K562 (cell line): ENCODE data around the gene SRSF1. TPM values are rescaled to one million over a fixed set of nuclear protein-coding genes. Genes with fewer than 3 reads are reported as not detected.

ENCODE experiments used
- ATAC-seq: fragments of 200-7000 bp; cut with Tn5 transposase; 3 replicates; pipeline ENCODE4 v1.9.1; 2020; ENCODE audit warnings: moderate library complexity
- BruUV-seq: library from RNA; stranded (reverse); fragments of 400-500 nt; replicated peaks from 2 replicates; lab custom pipeline; 2021; lab: Mats Ljungman, UMichigan
- CTCF ChIA-PET: fragments of 300-600 bp; formaldehyde crosslinking; extraction: SDS; loops from one replicate; lab custom pipeline; 2021; ENCODE audit warnings: low intra/inter-chr PET ratio; lab: Yijun Ruan, JAX
- POLR2A ChIA-PET: fragments of 300-600, 350-650 bp; sonication (Branson Sonifier 250); formaldehyde crosslinking; extraction: SDS; loops from one replicate; lab custom pipeline; 2021; ENCODE audit warnings: antibody characterized with exemption, inconsistent platforms; lab: Yijun Ruan, JAX
- DNase-seq, 4 experiments: peaks; one replicate each; pipeline versions ENCODE4 v3.0.0 to v3.0.0-alpha.2; 2011 to 2018; ENCODE audit warnings: low spot score in 3 of 4, mixed read lengths in 3 of 4; ENCODE audit errors: extremely low read depth in 1 of 4
- FAIRE-seq: peaks from 2 replicates; lab custom pipeline; 2011; peaks lifted over from hg19 to GRCh38; lab: Jason Lieb, UNC
- H2AFZ ChIP-seq: 2 replicates; pipeline ENCODE4 v1.6.0; 2011; ENCODE audit warnings: low read depth, low read length, control low read depth, inconsistent platforms
- H3K27ac ChIP-seq: fragments of 200-600 bp; 3 replicates; pipeline ENCODE4 v1.8.0; 2011; ENCODE audit warnings: low read depth, mild to moderate bottlenecking, control low read depth, inconsistent platforms, low read length, moderate library complexity, mixed read lengths; ENCODE audit errors: extremely low read depth
- H3K27me3 ChIP-seq, 2 experiments: fragments of 300-600 bp in 1 of 2; 2 replicates in 1 of 2; 3 replicates in 1 of 2; pipeline versions ENCODE4 v1.6.0 to v1.8.0; 2011; ENCODE audit warnings: inconsistent platforms in 2 of 2, low read length in 2 of 2, mild to moderate bottlenecking in 1 of 2, mixed read lengths in 1 of 2, moderate library complexity in 1 of 2; ENCODE audit not compliant: control insufficient read depth in 2 of 2, insufficient read depth in 2 of 2
- H3K36me3 ChIP-seq: fragments of 300-600 bp; 3 replicates; pipeline ENCODE4 v1.8.0; 2011; ENCODE audit warnings: mild to moderate bottlenecking, low read length, inconsistent platforms; ENCODE audit not compliant: control insufficient read depth, insufficient read depth
- H3K4me1 ChIP-seq, 2 experiments: fragments of 200-600 bp in 1 of 2; replicated peaks in 1 of 2; 2 replicates in 1 of 2; 3 replicates in 1 of 2; pipeline versions ENCODE4 v1.5.1 to v1.8.0; 2011; ENCODE audit warnings: inconsistent platforms in 2 of 2, low read length in 2 of 2, mild to moderate bottlenecking in 1 of 2, mixed read lengths in 1 of 2, moderate library complexity in 1 of 2; ENCODE audit not compliant: control insufficient read depth in 2 of 2, insufficient read depth in 2 of 2
- H3K4me2 ChIP-seq: 2 replicates; pipeline ENCODE4 v1.6.1; 2011; ENCODE audit warnings: low read length, control low read depth, inconsistent platforms, mixed read lengths; ENCODE audit not compliant: insufficient read depth
- H3K4me3 ChIP-seq: fragments of 200-600 bp; sonication (generic), shearing (Covaris generic); 2 replicates; pipeline ENCODE4 v1.5.1; 2016; ENCODE audit warnings: control low read depth, inconsistent platforms
- H3K79me2 ChIP-seq: fragments of 200-600 bp; 3 replicates; pipeline ENCODE4 v1.8.0; 2011; ENCODE audit warnings: low read length, inconsistent platforms; ENCODE audit not compliant: control insufficient read depth, insufficient read depth
- H3K9ac ChIP-seq, 2 experiments: 2 replicates each; pipeline versions ENCODE4 v1.6.0 to v1.6.1; 2011; ENCODE audit warnings: low read depth in 2 of 2, low read length in 2 of 2, control low read depth in 1 of 2, inconsistent platforms in 1 of 2, mild to moderate bottlenecking in 1 of 2, mixed read lengths in 1 of 2; ENCODE audit not compliant: insufficient read depth in 1 of 2
- H3K9me1 ChIP-seq: one replicate; pipeline ENCODE4 v1.6.0; 2011; ENCODE audit warnings: inconsistent platforms, mild to moderate bottlenecking, low read length, moderate library complexity; ENCODE audit not compliant: control insufficient read depth, insufficient read depth
- H3K9me3 ChIP-seq: replicated peaks from 2 replicates; pipeline ENCODE4 v1.5.1; 2011; ENCODE audit warnings: low read depth, low read length, inconsistent platforms; ENCODE audit not compliant: control insufficient read depth, insufficient read depth
- H4K20me1 ChIP-seq: replicated peaks from 2 replicates; pipeline ENCODE4 v1.6.1; 2011; ENCODE audit warnings: low read length, inconsistent platforms, mixed read lengths; ENCODE audit not compliant: control insufficient read depth, insufficient read depth
- CBFB ChIP-seq: sonication (generic); formaldehyde crosslinking; IDR thresholded peaks from 2 replicates; pipeline ENCODE4 v1.4.0; 2020; ENCODE audit warnings: mild to moderate bottlenecking, missing genetic modification reagents
- CBX2 ChIP-seq: fragments of 200-600 bp; sonication (generic); IDR thresholded peaks from one replicate; pipeline ENCODE4 v1.6.1; 2012; ENCODE audit warnings: mild to moderate bottlenecking, low read length, inconsistent platforms; ENCODE audit not compliant: insufficient read depth, poor library complexity, severe bottlenecking
- EGR1 ChIP-seq: fragments of 450-650 bp; conservative IDR thresholded peaks from 2 replicates; pipeline ENCODE4 v1.6.1; 2017; ENCODE audit warnings: mild to moderate bottlenecking
- ELF1 ChIP-seq: fragments of 200-800 bp; sonication (Bioruptor generic); IDR thresholded peaks from 2 replicates; pipeline ENCODE4 v1.6.1; 2016; ENCODE audit warnings: missing genetic modification characterization, missing compliant biosample characterization
- FOXJ2 ChIP-seq: fragments of 200-800 bp; sonication (Bioruptor generic); IDR thresholded peaks from 2 replicates; pipeline ENCODE4 v1.6.1; 2016; ENCODE audit warnings: missing genetic modification characterization, missing compliant biosample characterization
- HMGXB4 ChIP-seq: sonication (generic); formaldehyde crosslinking; IDR thresholded peaks from 2 replicates; pipeline ENCODE4 v1.8.1; 2023; ENCODE audit warnings: mild to moderate bottlenecking, missing genetic modification reagents
- KDM1A ChIP-seq, 2 experiments: fragments of 450-650 bp; IDR thresholded peaks; 2 replicates each; pipeline ENCODE4 v1.6.1; 2016; ENCODE audit warnings: mild to moderate bottlenecking in 2 of 2
- NR2F6 ChIP-seq: fragments of 450-650 bp; formaldehyde crosslinking; IDR thresholded peaks from 2 replicates; pipeline ENCODE4 v1.4.0; 2020; ENCODE audit warnings: mild to moderate bottlenecking
- RBM34 ChIP-seq: fragments of 200-400 bp; formaldehyde crosslinking; IDR thresholded peaks from 2 replicates; pipeline ENCODE4 v1.6.1; 2018; ENCODE audit warnings: low read length, borderline replicate concordance; ENCODE audit not compliant: insufficient read depth
- SIN3A ChIP-seq, 2 experiments: fragments of 150-350 bp in 1 of 2; IDR thresholded peaks; 2 replicates each; pipeline ENCODE4 v1.6.1; 2011 to 2016; ENCODE audit warnings: borderline replicate concordance in 2 of 2, low read depth in 2 of 2, low read length in 2 of 2, mild to moderate bottlenecking in 2 of 2, moderate library complexity in 2 of 2; ENCODE audit not compliant: control insufficient read depth in 1 of 2
- SIX5 ChIP-seq, 2 experiments: IDR thresholded peaks; 2 replicates each; pipeline ENCODE4 v1.6.1; 2011; ENCODE audit warnings: low read length in 2 of 2, borderline replicate concordance in 1 of 2, low read depth in 1 of 2, mild to moderate bottlenecking in 1 of 2, moderate library complexity in 1 of 2; ENCODE audit not compliant: insufficient read depth in 1 of 2
- TFE3 ChIP-seq: fragments of 450-650 bp; formaldehyde crosslinking; IDR thresholded peaks from 2 replicates; pipeline ENCODE4 v1.4.0; 2020; ENCODE audit warnings: mild to moderate bottlenecking, mixed read lengths
- THAP7 ChIP-seq: fragments of 250-450 bp; sonication (Bioruptor Pico); IDR thresholded peaks from 2 replicates; pipeline ENCODE4 v1.5.0; 2021
- UBTF ChIP-seq, 2 experiments: IDR thresholded peaks; 2 replicates each; pipeline ENCODE4 v1.6.1; 2012; ENCODE audit warnings: improper control_type of control experiment in 2 of 2, low read depth in 2 of 2, low read length in 2 of 2, borderline replicate concordance in 1 of 2
- ZNF12 ChIP-seq: sonication (generic); formaldehyde crosslinking; IDR thresholded peaks from 2 replicates; pipeline ENCODE4 v1.4.0; 2020; ENCODE audit warnings: mild to moderate bottlenecking, missing genetic modification reagents
- ZNF766 ChIP-seq: fragments of 200-800 bp; sonication (Bioruptor generic); conservative IDR thresholded peaks from 2 replicates; pipeline ENCODE4 v1.6.1; 2016; ENCODE audit warnings: missing genetic modification characterization, missing compliant biosample characterization
- WGBS: fragments of 100-300 bp; shearing (Covaris generic); methylation state at CpG from one replicate; pipeline ENCODE4 v1.1.6; 2016; ENCODE audit warnings: low coverage, mixed read lengths; ENCODE audit not compliant: insufficient coverage; ENCODE audit errors: missing lambda C conversion rate; 5-methylcytosine and 5-hydroxymethylcytosine counted together
- in situ Hi-C: fragments of 300-500 bp; cut with MboI; formaldehyde crosslinking; loops from 4 replicates; pipeline ENCODE4 v1.15.0; 2018; ENCODE audit warnings: inconsistent platforms, mixed read lengths
- intact Hi-C: fragments of 100-400 bp; cut with micrococcal nuclease; formaldehyde crosslinking; loops from 2 replicates; pipeline ENCODE4 v1.14.2; 2022
- polyA plus RNA-seq, 8 experiments: library from polyadenylated mRNA; depleted of rRNA in 4 of 8; stranded (reverse) in 5 of 8; unstranded in 3 of 8; fragments of >200 nt; fragmentation: Nextera tagmentation in 2 of 8; fragmentation: Illumina TruSeq in 1 of 8; extraction: Ambion mirVana in 2 of 8; extraction: Trizol in 1 of 8; gene quantifications; 2 replicates each; pipeline versions ENCODE4 v1.2.1 to v1.2.3, GENCODE V29; 2011 to 2014; ENCODE audit warnings: inconsistent platforms in 1 of 8, missing spikeins in 1 of 8
- total RNA-seq, 7 experiments: library from RNA; depleted of rRNA in 6 of 7; stranded (reverse); fragments of >200 nt in 6 of 7; fragmentation: Illumina TruSeq in 2 of 7; extraction: Trizol in 2 of 7; gene quantifications; 2 replicates each; pipeline versions ENCODE4 v1.2.1 to v1.2.3, GENCODE V29; 2011 to 2021; ENCODE audit warnings: low replicate concordance in 1 of 7

SRSF1 gene
- total and polyA plus RNA-seq, 9 of the 15 experiments (the other 6 are each of a cell fraction or from before 2014, with no cell fraction given), result 77.8 to 559 (median 442) TPM

- ChIA-PET POLR2A (no interaction called here), CTCF (no interaction called here)
- intact Hi-C loops, result no loop called here
- ATAC-seq, result no peak
- H3K4me3 ChIP-seq, result no peak overlapping the region
- H4K20me1 ChIP-seq, result no peaks in the 10 kb centered on the region
- H3K4me1 ChIP-seq, result peaks cover 0 to 13% of the 10 kb centered on the region in 2 experiments; a peak in 3 of 5 replicates
- H3K27ac ChIP-seq, result no peak overlapping the region
- no peaks in the 10 kb centered on the region for H3K79me2 ChIP-seq
- no peak overlapping the region for H3K9ac ChIP-seq
- H3K27me3 ChIP-seq, result peaks cover 36 to 62% of the 10 kb centered on the region in 2 experiments
- no peak overlapping the region for H3K4me2 ChIP-seq
- TF ChIP-seq CBFB (no peak), EGR1 (no peak), SIX5 (IDR thresholded peaks at IDR 0.05; ENCODE audit: borderline replicate concordance in 1 of 2, insufficient read depth in 1 of 2, low read depth in 1 of 2, low read length in 2 of 2) (no peak), UBTF (IDR thresholded peaks at IDR 0.05; ENCODE audit: borderline replicate concordance in 1 of 2, low read depth in 2 of 2, low read length in 2 of 2) (no peak), NR2F6 (CRISPR knock-in tag) (no peak), ELF1 (tag) (no peak), CBX2 (no peak), THAP7 (CRISPR knock-in tag) (no peak), ZNF766 (CRISPR knock-in tag) (no peak), KDM1A (IDR thresholded peaks at IDR 0.05) (no peak), ZNF12 (CRISPR knock-in tag) (no peak), FOXJ2 (tag) (no peak), HMGXB4 (CRISPR knock-in tag) (no peak), TFE3 (CRISPR knock-in tag) (no peak), RBM34 (no peak), SIN3A (IDR thresholded peaks at IDR 0.05; ENCODE audit: borderline replicate concordance in 2 of 2, control insufficient read depth in 1 of 2, low read depth in 2 of 2, low read length in 2 of 2) (no peak)
- H3K36me3 ChIP-seq, result no peaks in the 10 kb centered on the region
- no peak overlapping the region for H2AFZ ChIP-seq
- FAIRE-seq, result no peak
- BruUV-seq, result no TSS peak
- no peaks in the 10 kb centered on the region for H3K9me1 ChIP-seq
- in situ Hi-C loops, result no loop called here
- WGBS, result 16% methylated on average over 3 of the region's 3 CpGs
- no peaks in the 10 kb centered on the region for H3K9me3 ChIP-seq
- DNase-seq, result no peak
Observed at GRCh38 chr17:57957886-57958285, 49.2 kb downstream of the SRSF1 start.
